Aorta (tissue), 5 donors: ENCODE data around the gene CELF5. TPM values are rescaled to one million over a fixed set of nuclear protein-coding genes. Genes with fewer than 3 reads are reported as not detected.

Experiments used
- ATAC-seq: fragments of 200-7000 bp; cut with Tn5 transposase; one replicate; pipeline ENCODE4 v1.9.1; 2022; ENCODE audit warnings: moderate library complexity; ENCODE audit not compliant: low FRiP score
- DNase-seq, 2 donors: peaks; one replicate each; pipeline ENCODE4 v3.0.0-alpha.2; 2020
- H3K27ac ChIP-seq, 2 donors: one replicate each; pipeline ENCODE4 v1.5.1; 2013; ENCODE audit warnings: low read length in 2 of 2, mild to moderate bottlenecking in 2 of 2, moderate library complexity in 2 of 2, control low read depth in 1 of 2, inconsistent platforms in 1 of 2, low read depth in 1 of 2
- H3K27me3 ChIP-seq, 2 donors: one replicate each; pipeline ENCODE4 v1.6.1; 2013; ENCODE audit warnings: control low read depth in 1 of 2, low read length in 1 of 2, mild to moderate bottlenecking in 1 of 2, moderate library complexity in 1 of 2; ENCODE audit not compliant: insufficient read depth in 2 of 2, control insufficient read depth in 1 of 2
- H3K36me3 ChIP-seq, 2 donors: one replicate each; pipeline ENCODE4 v1.6.1; 2013; ENCODE audit warnings: control low read depth in 1 of 2, low read length in 1 of 2, mild to moderate bottlenecking in 1 of 2; ENCODE audit not compliant: insufficient read depth in 2 of 2, control insufficient read depth in 1 of 2
- H3K4me1 ChIP-seq, 2 donors: one replicate each; pipeline ENCODE4 v1.6.1; 2013; ENCODE audit warnings: low read length in 2 of 2, control low read depth in 1 of 2, mild to moderate bottlenecking in 1 of 2, moderate library complexity in 1 of 2; ENCODE audit not compliant: insufficient read depth in 2 of 2, control insufficient read depth in 1 of 2
- H3K4me3 ChIP-seq, 2 donors: one replicate each; pipeline ENCODE4 v1.5.1; 2013; ENCODE audit warnings: low read length in 2 of 2, control low read depth in 1 of 2, mild to moderate bottlenecking in 1 of 2
- H3K9me3 ChIP-seq: one replicate; pipeline ENCODE4 v1.6.1; 2013; ENCODE audit warnings: mild to moderate bottlenecking, low read length; ENCODE audit not compliant: control insufficient read depth
- WGBS, 2 donors: extraction: QIAGEN DNeasy Blood & Tissue Kit; methylation state at CpG; one replicate each; pipeline ENCODE4 v1.1.7; 2013; 5-methylcytosine and 5-hydroxymethylcytosine counted together
- intact Hi-C, 2 donors: fragments of 100-400 bp; cut with DNase I; formaldehyde crosslinking; loops; one replicate each; pipeline versions ENCODE4 v1.14.2 to v1.15.0; 2022
- polyA plus RNA-seq, 2 donors: library from polyadenylated mRNA; stranded (reverse); fragments of 200-250 nt; gene quantifications; one replicate each; pipeline ENCODE4 v1.2.3, GENCODE V29; 2013
- total RNA-seq, 2 donors: library from RNA; stranded (reverse); fragmentation: NEBNext Ultra II Directional; extraction: Animal tissue kit (Norgen Biotek cat#: 25700); gene quantifications; one replicate each; pipeline ENCODE4 v1.2.1, GENCODE V29; 2021
- donor health status: healthy with polysubstance abuse.
- donor health status: Bipolar disorder and iron deficiency.
- donor health status: DM: no; HTN: no; CAD: no.
- donor health status: DM: no; HTN: no; CAD: no.
- donor health status: DM: yes; HTN: yes; CAD: no.

CELF5 gene
- total and polyA plus RNA-seq, 4 donors, result 0.08 TPM; not detected in 3

DNA sequence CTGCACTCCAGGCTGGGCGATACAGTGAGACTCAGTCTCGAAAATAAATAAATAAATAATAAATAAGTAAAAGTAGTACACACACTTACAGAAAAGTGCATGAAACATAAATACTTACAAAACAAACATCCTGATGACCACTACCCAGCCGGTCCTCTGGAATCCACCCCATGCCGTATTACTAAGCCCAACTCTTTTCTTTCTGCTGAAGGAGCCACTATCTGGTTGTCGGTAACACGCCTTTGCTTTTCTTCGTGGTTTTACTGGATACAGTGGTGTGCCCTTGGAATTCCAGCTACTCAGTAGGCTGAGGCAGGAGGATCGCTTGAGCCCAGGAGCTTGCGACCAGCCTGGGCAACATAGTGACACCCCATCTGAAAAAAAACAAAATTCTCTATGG is 39.4 kb downstream of the CELF5 start:
- Histone ChIP-seq H3K4me1 (no peaks in the 10 kb centered on the region), H3K27me3 (no peaks in the 10 kb centered on the region)

DNA sequence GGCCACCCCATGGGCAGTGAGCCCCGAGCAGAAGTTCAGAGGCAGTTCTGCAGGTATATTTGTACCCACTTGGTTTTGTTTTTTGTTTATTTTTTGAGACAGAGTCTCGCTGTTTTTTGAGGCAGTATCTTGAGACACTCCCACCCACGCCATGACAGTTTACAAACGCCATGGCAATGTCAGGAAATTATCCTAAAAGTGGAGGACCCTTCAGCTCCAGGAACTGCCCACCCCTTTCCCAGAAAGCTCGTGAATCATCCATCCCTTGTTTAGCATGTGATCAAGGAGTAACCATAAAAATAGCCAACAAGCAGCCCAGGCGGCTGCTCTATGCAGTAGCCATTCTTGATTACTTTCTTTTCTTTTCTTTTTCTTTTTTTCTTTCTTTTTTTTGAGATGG is 41.0 kb downstream of the CELF5 start:
- no peak for ATAC-seq

More for the DNA sequence above, 39.4 kb downstream of the CELF5 start:
- no peaks in the 10 kb centered on the region for H3K36me3 ChIP-seq
- H3K4me3 ChIP-seq, result no peak overlapping the region
- H3K9me3 ChIP-seq, result no peaks in the 10 kb centered on the region
- ATAC-seq (no peak), DNase-seq (no peak)
- intact Hi-C loops, result no loop called here
- WGBS, 2 donors, result 85 to 88% methylated on average over 9 of the region's 9 CpGs
- H3K27ac ChIP-seq, result no peak overlapping the region

DNA sequence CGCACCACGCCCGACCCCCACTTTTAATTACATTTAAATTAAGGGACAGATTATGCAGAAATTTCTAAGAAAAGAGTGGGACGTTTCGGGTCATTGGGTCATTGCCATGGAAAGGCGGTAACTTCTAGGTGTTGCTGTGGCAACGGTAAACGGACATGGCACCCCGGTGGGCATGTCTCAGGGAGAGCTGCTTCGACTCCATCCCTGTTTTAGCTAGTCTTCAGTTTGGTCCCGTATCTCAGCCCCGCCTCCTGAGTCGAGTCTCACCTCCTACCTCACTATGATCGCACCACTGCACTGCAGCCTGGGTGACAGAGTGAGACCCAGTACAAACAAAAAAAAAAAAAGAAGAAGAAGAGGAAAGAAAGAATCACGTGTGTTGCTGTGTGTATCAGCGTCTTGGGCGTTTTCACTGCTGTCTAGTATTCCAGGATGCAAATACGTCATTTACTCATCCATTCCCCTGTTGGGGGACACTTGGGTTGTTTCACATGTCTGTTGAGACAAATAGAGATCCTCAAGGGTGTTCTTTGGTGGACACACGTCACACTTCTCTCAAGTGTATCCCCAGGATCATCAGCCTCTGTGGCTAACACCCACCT is 41.7 kb downstream of the CELF5 start:
- WGBS, 2 donors, result 81 to 82% methylated on average over 19 of the region's 19 CpGs
- intact Hi-C loops, result no loop called here
- no peaks in the 10 kb centered on the region for H3K4me1 ChIP-seq
- H3K9me3 ChIP-seq, result no peaks in the 10 kb centered on the region
- H3K36me3 ChIP-seq, result no peaks in the 10 kb centered on the region
- H3K27me3 ChIP-seq, result no peaks in the 10 kb centered on the region
- H3K4me3 ChIP-seq, result no peak overlapping the region
- no peak overlapping the region for H3K27ac ChIP-seq
- DNase-seq (no peak), ATAC-seq (no peak)

More for the DNA sequence above, 41.0 kb downstream of the CELF5 start:
- 66 to 73% methylated on average over 6 of the region's 6 CpGs for WGBS, 2 donors
- H3K36me3 ChIP-seq, result no peaks in the 10 kb centered on the region
- no peaks in the 10 kb centered on the region for H3K27me3 ChIP-seq
- no peak overlapping the region for H3K4me3 ChIP-seq
- H3K9me3 ChIP-seq, result no peaks in the 10 kb centered on the region
- DNase-seq, result no peak
- no peaks in the 10 kb centered on the region for H3K4me1 ChIP-seq
- intact Hi-C loops, result no loop called here
- H3K27ac ChIP-seq, result no peak overlapping the region

DNA sequence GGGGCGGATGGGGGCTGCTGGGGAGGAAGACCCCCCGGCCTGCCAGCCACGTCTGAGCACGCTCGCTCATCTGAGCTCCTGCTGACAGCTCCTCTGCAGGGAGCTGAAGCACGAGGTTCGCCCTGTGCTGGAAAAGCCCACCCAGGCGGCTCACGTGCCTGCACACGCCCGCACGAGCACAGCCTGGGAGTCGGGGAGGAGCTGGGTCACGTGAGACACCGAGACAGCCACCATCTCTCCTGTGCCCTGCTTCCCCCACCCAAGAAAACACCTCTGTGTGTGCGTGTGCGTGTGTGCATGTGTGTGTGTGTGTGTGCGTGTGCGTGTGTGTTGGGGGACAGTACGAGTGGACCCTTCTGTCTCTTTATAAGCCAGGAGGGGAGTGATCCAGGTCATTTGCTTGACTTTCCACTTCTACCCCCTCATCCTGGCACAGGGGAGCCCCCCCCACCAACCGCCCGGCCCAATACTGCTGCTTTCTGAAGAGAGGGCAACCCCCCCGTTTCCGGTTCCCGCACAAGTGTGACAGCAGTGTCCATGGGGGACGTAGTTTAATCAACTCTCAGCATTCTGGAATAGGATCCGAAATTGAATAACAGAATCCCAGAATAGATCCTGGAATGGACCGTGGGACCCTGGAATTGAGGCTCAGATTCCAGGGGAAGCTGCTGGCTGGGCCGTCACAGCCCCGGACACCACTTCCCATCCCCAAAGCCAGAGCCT is 42.5 kb downstream of the CELF5 start:
- no peaks in the 10 kb centered on the region for H3K27me3 ChIP-seq
- intact Hi-C loops, result no loop called here
- ATAC-seq, result no peak

DNA sequence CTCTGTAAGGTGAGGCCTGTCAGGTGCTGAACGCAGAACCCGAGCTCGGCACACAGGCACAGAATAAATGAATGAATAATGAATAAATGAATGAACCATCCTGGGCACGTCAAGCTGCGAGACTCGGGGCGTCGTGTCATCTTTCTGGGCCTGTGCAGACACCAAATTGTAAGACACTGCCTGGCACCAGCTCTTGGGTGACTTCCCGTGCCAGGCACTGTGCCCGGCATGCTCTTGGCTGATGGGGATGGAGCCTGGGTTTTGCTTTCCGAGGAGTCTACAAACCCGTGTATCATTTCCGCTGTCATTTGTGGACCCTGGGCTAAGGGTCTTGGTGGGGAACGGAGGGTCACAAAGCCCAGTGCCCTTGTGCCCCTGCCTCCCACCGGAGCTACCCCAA is 43.9 kb downstream of the CELF5 start:
- H3K4me1 ChIP-seq, result no peaks in the 10 kb centered on the region
- H3K27ac ChIP-seq, result no peak overlapping the region
- no peaks in the 10 kb centered on the region for H3K36me3 ChIP-seq
- no peak overlapping the region for H3K4me3 ChIP-seq
- intact Hi-C loops, result no loop called here
- H3K9me3 ChIP-seq, result peaks cover 4% of the 10 kb centered on the region
- ATAC-seq (no peak), DNase-seq (no peak)
- no peaks in the 10 kb centered on the region for H3K27me3 ChIP-seq
- 41 to 50% methylated on average over 15 of the region's 15 CpGs for WGBS, 2 donors

More for the DNA sequence above, 42.5 kb downstream of the CELF5 start:
- H3K4me1 ChIP-seq, result no peaks in the 10 kb centered on the region
- H3K27ac ChIP-seq, result no peak overlapping the region
- DNase-seq, result no peak
- no peaks in the 10 kb centered on the region for H3K9me3 ChIP-seq
- H3K4me3 ChIP-seq, result no peak overlapping the region
- no peaks in the 10 kb centered on the region for H3K36me3 ChIP-seq
- 34 to 43% methylated on average over 30 of the region's 30 CpGs for WGBS, 2 donors

GRCh38 chr19:3268763-3269162 is 44.3 kb downstream of the CELF5 start:
- H3K27me3 ChIP-seq, result no peaks in the 10 kb centered on the region

DNA sequence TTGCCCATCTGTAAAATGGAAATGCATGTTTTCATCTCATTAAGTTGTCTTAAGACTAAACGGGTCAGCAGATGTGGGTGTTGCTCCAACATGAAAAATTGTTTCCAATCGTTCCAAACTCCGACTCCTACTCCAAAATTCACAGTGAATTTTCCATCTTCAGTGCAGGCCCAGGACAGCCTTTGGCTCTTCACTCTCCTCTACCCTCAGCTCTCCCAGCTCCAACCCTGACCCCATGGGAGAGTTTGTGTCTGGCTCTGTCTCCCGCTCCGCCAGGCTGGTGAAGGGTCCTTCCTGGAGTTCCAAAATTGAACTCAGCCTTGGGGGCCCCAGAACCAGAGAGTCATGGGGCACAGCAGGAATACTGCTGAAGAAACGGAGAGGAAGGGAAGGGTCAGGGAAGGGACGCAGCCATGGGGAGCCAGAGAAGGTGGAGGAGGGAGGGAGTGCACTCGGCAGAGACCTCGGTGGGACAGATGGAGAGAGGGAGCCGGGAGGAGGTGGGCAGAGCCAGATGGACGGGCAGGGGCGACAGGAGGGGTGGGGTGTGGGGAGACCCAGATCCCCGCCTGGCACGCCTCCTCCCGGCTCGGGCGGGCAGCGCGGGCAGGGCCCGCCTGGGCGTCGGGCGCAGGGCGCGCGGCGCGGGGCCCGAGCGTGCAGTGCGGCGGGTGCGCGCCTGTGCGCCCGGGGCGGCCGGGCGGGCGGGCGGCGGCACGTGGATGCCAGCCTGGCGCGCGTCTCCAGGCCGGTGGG is 45.6 kb downstream of the CELF5 start:
- no peaks in the 10 kb centered on the region for H3K4me1 ChIP-seq
- no peak for DNase-seq
- no peak for ATAC-seq
- WGBS, 2 donors, result 7 to 8% methylated on average over 27 to 47 of the region's 47 CpGs
- H3K36me3 ChIP-seq, result no peaks in the 10 kb centered on the region
- peaks cover 4% of the 10 kb centered on the region for H3K9me3 ChIP-seq
- H3K27me3 ChIP-seq, result no peaks in the 10 kb centered on the region
- H3K27ac ChIP-seq, result no peak overlapping the region
- intact Hi-C loops, result no loop called here
- H3K4me3 ChIP-seq, result no peak overlapping the region

More at GRCh38 chr19:3268763-3269162, 44.3 kb downstream of the CELF5 start:
- Histone ChIP-seq H3K9me3 (peaks cover 4% of the 10 kb centered on the region), H3K36me3 (no peaks in the 10 kb centered on the region), H3K27ac (no peak overlapping the region), H3K4me1 (no peaks in the 10 kb centered on the region), H3K4me3 (no peak overlapping the region)
- ATAC-seq (no peak), DNase-seq (no peak)
- intact Hi-C loops, result no loop called here
- WGBS, 2 donors, result 64 to 67% methylated on average over 5 to 6 of the region's 6 CpGs

- DNase-seq, result no peak
- H3K27ac ChIP-seq, result no peak overlapping the region
- WGBS, 2 donors, result 16 to 19% methylated on average over 10 to 11 of the region's 11 CpGs
- no peak for ATAC-seq
- H3K4me3 ChIP-seq, result no peak overlapping the region
- no peaks in the 10 kb centered on the region for H3K4me1 ChIP-seq
- no peaks in the 10 kb centered on the region for H3K27me3 ChIP-seq
- intact Hi-C loops, result no loop called here
- peaks cover 4% of the 10 kb centered on the region for H3K9me3 ChIP-seq
- no peaks in the 10 kb centered on the region for H3K36me3 ChIP-seq
Measured at GRCh38 chr19:3270902-3271301, 46.4 kb downstream of the CELF5 start.
